ENCODE results near the gene CRIM1.

The CRIM1 gene

DNA sequence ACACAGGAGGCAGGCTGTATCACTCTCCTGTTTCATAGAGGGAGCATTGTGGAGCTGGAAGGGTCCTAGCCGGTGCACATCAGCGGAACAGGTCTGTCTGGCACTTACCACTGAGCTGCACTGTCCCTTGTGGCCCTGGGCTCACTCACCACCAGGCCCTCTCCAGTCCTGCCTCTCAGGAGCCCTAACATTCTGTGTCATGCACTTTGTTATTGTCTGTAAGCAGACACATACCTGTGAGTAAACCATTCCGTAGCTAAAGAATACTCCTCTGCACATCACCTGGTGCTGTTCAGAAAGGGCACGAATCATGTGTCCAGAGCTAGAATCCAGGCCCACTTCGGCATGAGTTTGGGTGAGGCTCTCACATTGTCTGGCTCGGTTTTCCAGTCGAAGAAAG lies 93.6 kb downstream of the CRIM1 start:
- TF ChIP-seq FOXP2 (optimal IDR thresholded peaks at IDR 0.05; ENCODE audit: borderline replicate concordance, extremely low read depth, extremely low read length, insufficient read depth) (no peak), TAF1 (IDR thresholded peaks at IDR 0.05; ENCODE audit: borderline replicate concordance, insufficient read depth, low read length) (no peak), SIN3A (IDR thresholded peaks at IDR 0.05; ENCODE audit: borderline replicate concordance, insufficient read depth, low read length) (no peak), POLR2AphosphoS5 (IDR thresholded peaks at IDR 0.05; ENCODE audit: low read depth, low read length) (no peak)
- TF ChIP-seq, protein P1, sequence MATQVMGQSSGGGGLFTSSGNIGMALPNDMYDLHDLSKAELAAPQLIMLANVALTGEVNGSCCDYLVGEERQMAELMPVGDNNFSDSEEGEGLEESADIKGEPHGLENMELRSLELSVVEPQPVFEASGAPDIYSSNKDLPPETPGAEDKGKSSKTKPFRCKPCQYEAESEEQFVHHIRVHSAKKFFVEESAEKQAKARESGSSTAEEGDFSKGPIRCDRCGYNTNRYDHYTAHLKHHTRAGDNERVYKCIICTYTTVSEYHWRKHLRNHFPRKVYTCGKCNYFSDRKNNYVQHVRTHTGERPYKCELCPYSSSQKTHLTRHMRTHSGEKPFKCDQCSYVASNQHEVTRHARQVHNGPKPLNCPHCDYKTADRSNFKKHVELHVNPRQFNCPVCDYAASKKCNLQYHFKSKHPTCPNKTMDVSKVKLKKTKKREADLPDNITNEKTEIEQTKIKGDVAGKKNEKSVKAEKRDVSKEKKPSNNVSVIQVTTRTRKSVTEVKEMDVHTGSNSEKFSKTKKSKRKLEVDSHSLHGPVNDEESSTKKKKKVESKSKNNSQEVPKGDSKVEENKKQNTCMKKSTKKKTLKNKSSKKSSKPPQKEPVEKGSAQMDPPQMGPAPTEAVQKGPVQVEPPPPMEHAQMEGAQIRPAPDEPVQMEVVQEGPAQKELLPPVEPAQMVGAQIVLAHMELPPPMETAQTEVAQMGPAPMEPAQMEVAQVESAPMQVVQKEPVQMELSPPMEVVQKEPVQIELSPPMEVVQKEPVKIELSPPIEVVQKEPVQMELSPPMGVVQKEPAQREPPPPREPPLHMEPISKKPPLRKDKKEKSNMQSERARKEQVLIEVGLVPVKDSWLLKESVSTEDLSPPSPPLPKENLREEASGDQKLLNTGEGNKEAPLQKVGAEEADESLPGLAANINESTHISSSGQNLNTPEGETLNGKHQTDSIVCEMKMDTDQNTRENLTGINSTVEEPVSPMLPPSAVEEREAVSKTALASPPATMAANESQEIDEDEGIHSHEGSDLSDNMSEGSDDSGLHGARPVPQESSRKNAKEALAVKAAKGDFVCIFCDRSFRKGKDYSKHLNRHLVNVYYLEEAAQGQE (IDR thresholded peaks at IDR 0.05; ENCODE audit: insufficient read depth in 1 of 2, low read depth in 2 of 2, low read length in 2 of 2): no peak

DNA sequence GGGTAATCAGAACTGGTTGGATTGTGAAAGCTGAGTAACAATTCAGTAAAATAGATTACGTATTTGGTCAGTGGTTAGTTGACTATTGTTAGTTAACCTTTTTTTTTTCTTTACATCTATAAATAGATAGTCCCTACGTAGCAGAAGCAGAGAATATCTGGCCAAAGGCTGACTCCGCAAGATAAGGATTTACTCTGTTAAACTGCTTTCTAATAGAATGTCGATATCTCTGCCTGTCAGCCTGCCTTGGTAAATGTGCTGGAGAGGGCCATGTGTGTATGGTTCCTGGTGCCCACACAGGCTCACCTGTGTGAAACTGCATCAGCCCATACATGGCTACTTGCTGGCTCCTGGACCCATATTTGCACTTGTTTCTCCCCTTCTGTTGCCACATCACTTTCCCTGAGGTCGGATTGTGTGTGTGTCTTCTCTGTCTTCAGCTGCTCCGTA lies 94.4 kb downstream of the CRIM1 start:
- TF ChIP-seq, protein P1 (IDR thresholded peaks at IDR 0.05; ENCODE audit: insufficient read depth in 1 of 2, low read depth in 2 of 2, low read length in 2 of 2): no peak
- TF ChIP-seq POLR2AphosphoS5 (IDR thresholded peaks at IDR 0.05; ENCODE audit: low read depth, low read length) (no peak), SIN3A (IDR thresholded peaks at IDR 0.05; ENCODE audit: borderline replicate concordance, insufficient read depth, low read length) (no peak), FOXP2 (optimal IDR thresholded peaks at IDR 0.05; ENCODE audit: borderline replicate concordance, extremely low read depth, extremely low read length, insufficient read depth) (no peak), TAF1 (IDR thresholded peaks at IDR 0.05; ENCODE audit: borderline replicate concordance, insufficient read depth, low read length) (no peak)

DNA sequence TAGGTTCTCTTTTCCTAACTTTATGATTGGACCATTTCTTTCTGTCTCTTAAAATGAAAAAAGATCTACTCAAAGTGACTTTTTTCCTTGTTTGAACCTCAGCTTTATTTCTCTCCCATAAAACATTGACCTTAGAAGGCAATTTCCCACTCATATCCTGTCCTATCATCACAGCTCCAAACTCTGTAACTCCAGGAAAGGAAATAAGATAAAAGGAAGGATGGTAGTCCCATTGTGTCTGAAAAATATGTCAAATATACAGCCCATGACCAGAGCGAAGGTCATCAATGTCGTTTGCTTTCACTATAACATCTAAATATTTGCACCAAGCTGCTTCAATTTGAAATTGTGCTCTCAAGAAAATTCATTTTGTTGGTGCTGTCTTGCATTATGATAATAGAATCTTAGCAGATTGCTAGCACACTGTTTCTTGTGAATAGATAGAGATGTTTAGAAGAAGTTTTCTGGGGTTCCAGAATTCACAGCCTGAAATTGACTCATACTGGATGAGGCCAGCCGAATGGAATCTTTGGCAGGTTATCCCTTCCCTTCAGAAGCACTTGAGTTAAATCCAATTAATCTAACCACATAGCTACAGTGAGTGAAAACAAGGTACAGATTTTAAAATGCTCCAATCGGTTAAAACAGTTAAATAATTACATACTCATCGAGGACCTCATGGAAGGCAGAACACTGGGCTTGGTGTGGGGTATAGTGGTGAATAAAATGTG lies 95.1 kb downstream of the CRIM1 start:
- TF ChIP-seq POLR2AphosphoS5 (IDR thresholded peaks at IDR 0.05; ENCODE audit: low read depth, low read length) (no peak), SIN3A (IDR thresholded peaks at IDR 0.05; ENCODE audit: borderline replicate concordance, insufficient read depth, low read length) (no peak)

DNA sequence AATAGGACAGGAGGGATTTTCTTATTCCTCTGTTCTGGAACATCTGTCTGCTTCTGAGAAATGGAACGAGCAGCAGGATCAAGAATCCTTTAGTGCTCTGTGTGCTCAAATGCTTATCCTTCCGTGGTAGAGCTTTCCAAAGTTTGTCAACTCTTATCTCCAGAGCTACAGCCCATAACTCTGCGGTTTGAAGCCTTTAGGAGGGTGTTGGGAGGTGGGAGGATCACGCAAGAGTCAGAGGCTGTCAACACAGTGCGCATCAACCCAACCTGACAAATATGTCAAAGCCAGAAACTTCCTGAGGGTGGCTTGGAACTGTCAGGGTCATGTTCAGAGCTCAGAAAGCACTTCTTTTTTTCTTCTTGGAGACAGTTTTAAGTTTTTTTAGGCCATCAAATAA lies 95.9 kb downstream of the CRIM1 start:
- TF ChIP-seq TAF1 (IDR thresholded peaks at IDR 0.05; ENCODE audit: borderline replicate concordance, insufficient read depth, low read length) (no peak), FOXP2 (optimal IDR thresholded peaks at IDR 0.05; ENCODE audit: borderline replicate concordance, extremely low read depth, extremely low read length, insufficient read depth) (peak; percentile 76), POLR2AphosphoS5 (IDR thresholded peaks at IDR 0.05; ENCODE audit: low read depth, low read length) (no peak)
- TF ChIP-seq, protein P1 (IDR thresholded peaks at IDR 0.05; ENCODE audit: insufficient read depth in 1 of 2, low read depth in 2 of 2, low read length in 2 of 2): no peak

DNA sequence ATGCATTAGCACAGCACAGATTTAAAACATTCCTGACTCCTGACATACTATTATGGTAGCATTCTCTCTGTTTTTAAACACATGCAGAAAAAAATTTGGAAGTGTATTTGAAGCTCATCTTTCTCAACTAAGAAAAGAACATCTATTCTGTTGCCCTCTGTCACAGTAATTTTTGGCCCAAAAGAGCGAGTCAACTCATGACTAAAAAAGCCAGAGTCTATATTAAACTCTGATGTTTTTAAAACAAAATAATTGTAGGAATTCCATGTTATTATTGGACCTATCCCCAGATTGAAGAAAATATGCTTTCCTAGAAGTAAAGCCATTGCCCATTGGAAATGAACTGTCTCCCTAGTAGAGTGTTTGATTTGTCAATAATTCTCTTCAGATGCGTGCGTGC lies 96.7 kb downstream of the CRIM1 start:
- TF ChIP-seq, protein P1 (IDR thresholded peaks at IDR 0.05; ENCODE audit: insufficient read depth in 1 of 2, low read depth in 2 of 2, low read length in 2 of 2): no peak
- TF ChIP-seq TAF1 (IDR thresholded peaks at IDR 0.05; ENCODE audit: borderline replicate concordance, insufficient read depth, low read length) (no peak), SIN3A (IDR thresholded peaks at IDR 0.05; ENCODE audit: borderline replicate concordance, insufficient read depth, low read length) (no peak), POLR2AphosphoS5 (IDR thresholded peaks at IDR 0.05; ENCODE audit: low read depth, low read length) (no peak), FOXP2 (optimal IDR thresholded peaks at IDR 0.05; ENCODE audit: borderline replicate concordance, extremely low read depth, extremely low read length, insufficient read depth) (no peak)
